Ovary (tissue), 9 donors: ENCODE measurements around the gene MVB12A. TPM values are rescaled to one million over a fixed set of nuclear protein-coding genes. Genes with fewer than 3 reads are reported as not detected.

Experiments used
- DNase-seq, 5 donors: peaks; one replicate each; pipeline ENCODE4 v3.0.0-alpha.2; 2019 to 2020
- H3K27ac ChIP-seq, 2 donors: fragments of 200-600 bp; one replicate each; pipeline versions ENCODE4 v1.5.1 to v1.8.0; 2019 to 2022
- H3K27me3 ChIP-seq: fragments of 200-600 bp; one replicate; pipeline ENCODE4 v1.8.0; 2022
- H3K36me3 ChIP-seq: fragments of 200-600 bp; sonication (generic); one replicate; pipeline ENCODE4 v1.5.1; 2019
- H3K4me1 ChIP-seq: one replicate; pipeline ENCODE4 v1.8.1; 2013; ENCODE audit warnings: mild to moderate bottlenecking, moderate library complexity; ENCODE audit not compliant: insufficient read depth
- H3K4me3 ChIP-seq: fragments of 200-600 bp; sonication (generic); one replicate; pipeline ENCODE4 v1.5.1; 2017
- H3K9me3 ChIP-seq, 2 donors: fragments of 200-600 bp in 1 of 2; sonication (generic) in 1 of 2; one replicate each; pipeline versions ENCODE4 v1.5.1 to v1.8.1; 2013 to 2019; ENCODE audit warnings: mild to moderate bottlenecking in 1 of 2, moderate library complexity in 1 of 2
- EP300 ChIP-seq: sonication (generic); formaldehyde crosslinking; IDR thresholded peaks from one replicate; pipeline ENCODE4 v1.6.1; 2017; ENCODE audit warnings: antibody characterized with exemption
- POLR2A ChIP-seq: fragments of 450-650 bp; IDR thresholded peaks from one replicate; pipeline ENCODE4 v1.6.1; 2017; ENCODE audit warnings: antibody characterized with exemption, mild to moderate bottlenecking, moderate library complexity
- WGBS, 3 donors: extraction: QIAGEN DNeasy Blood & Tissue Kit in 1 of 3; methylation state at CpG; one replicate each; pipeline versions ENCODE4 v1.1.5 to v1.1.7; 2013 to 2017; 5-methylcytosine and 5-hydroxymethylcytosine counted together
- intact Hi-C, 4 donors: fragments of 100-400 bp; cut with DNase I; formaldehyde crosslinking; loops; one replicate each; pipeline versions ENCODE4 v1.11.0 to v1.15.1; 2022 to 2023
- polyA plus RNA-seq, 2 donors: library from polyadenylated mRNA; stranded (reverse); fragments of 200-250 nt in 1 of 2; fragments of 350-450 nt in 1 of 2; fragmentation: Illumina TruSeq in 1 of 2; extraction: RNeasy Lipid Tissue Mini Kit (QIAGEN cat#74804) in 1 of 2; gene quantifications; one replicate each; pipeline ENCODE4 v1.2.3, GENCODE V29; 2013 to 2014
- total RNA-seq, 7 donors: library from RNA; depleted of rRNA in 2 of 7; stranded (reverse); fragments of >200 nt in 2 of 7; fragmentation: NEBNext Ultra II Directional in 3 of 7; extraction: Animal tissue kit (Norgen Biotek cat#: 25700) in 3 of 7; gene quantifications; one replicate each; pipeline versions ENCODE4 v1.1.0 to v1.2.4, GENCODE V29; 2016 to 2023
- TF ChIP-seq, protein P1 (sequence below), 3 donors: fragments of 450-650 bp in 2 of 3; fragments of 200-600 bp in 1 of 3; IDR thresholded peaks; one replicate each; pipeline versions ENCODE4 v1.5.1 to v1.8.0; 2016 to 2022; ENCODE audit warnings: antibody characterized with exemption in 3 of 3, mild to moderate bottlenecking in 1 of 3
- donor health status: DM: no; HTN: no; CAD: no; lungs with moderate emphysema.
- donor health status: DM: no; HTN: no; CAD: no.
- donor health status: Bipolar disorder and iron deficiency.
- donor health status: DM: yes; HTN: yes; CAD: no.
- donor health status: DM: no; HTN: no; CAD: no.
- donor health status: DM: yes; HTN: yes; CAD: no.

MVB12A gene
- total and polyA plus RNA-seq, 9 donors: 7.6 to 90.4 (median 77.8) TPM

GRCh38 chr19:17451820-17452219 lies 32.0 kb downstream of the MVB12A start:
- peaks cover 4% of the 10 kb centered on the region for H3K4me1 ChIP-seq
- H3K27ac ChIP-seq: no peak overlapping the region
- no peak overlapping the region for H3K4me3 ChIP-seq
- no peaks in the 10 kb centered on the region for H3K27me3 ChIP-seq
- no peak for DNase-seq
- 85 to 91% (median 87%) methylated on average over 4 of the region's 4 CpGs for WGBS, 3 donors
- intact Hi-C loops: no loop called here
- no peak for TF ChIP-seq EP300
- TF ChIP-seq, protein P1, sequence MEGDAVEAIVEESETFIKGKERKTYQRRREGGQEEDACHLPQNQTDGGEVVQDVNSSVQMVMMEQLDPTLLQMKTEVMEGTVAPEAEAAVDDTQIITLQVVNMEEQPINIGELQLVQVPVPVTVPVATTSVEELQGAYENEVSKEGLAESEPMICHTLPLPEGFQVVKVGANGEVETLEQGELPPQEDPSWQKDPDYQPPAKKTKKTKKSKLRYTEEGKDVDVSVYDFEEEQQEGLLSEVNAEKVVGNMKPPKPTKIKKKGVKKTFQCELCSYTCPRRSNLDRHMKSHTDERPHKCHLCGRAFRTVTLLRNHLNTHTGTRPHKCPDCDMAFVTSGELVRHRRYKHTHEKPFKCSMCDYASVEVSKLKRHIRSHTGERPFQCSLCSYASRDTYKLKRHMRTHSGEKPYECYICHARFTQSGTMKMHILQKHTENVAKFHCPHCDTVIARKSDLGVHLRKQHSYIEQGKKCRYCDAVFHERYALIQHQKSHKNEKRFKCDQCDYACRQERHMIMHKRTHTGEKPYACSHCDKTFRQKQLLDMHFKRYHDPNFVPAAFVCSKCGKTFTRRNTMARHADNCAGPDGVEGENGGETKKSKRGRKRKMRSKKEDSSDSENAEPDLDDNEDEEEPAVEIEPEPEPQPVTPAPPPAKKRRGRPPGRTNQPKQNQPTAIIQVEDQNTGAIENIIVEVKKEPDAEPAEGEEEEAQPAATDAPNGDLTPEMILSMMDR (IDR thresholded peaks at IDR 0.05): no peak
- no peaks in the 10 kb centered on the region for H3K9me3 ChIP-seq
- H3K36me3 ChIP-seq: no peaks in the 10 kb centered on the region

GRCh38 chr19:17454576-17455071 lies 34.8 kb downstream of the MVB12A start:
- no peak for DNase-seq
- H3K4me1 ChIP-seq: peaks cover 3% of the 10 kb centered on the region
- intact Hi-C loops: no loop called here
- no peak overlapping the region for H3K27ac ChIP-seq
- no peaks in the 10 kb centered on the region for H3K9me3 ChIP-seq
- no peaks in the 10 kb centered on the region for H3K36me3 ChIP-seq
- TF ChIP-seq, protein P1 (IDR thresholded peaks at IDR 0.05): no peak
- TF ChIP-seq POLR2A (no peak), EP300 (no peak)
- WGBS, 3 donors: 3 to 5% (median 4%) methylated on average over 13 of the region's 13 CpGs
- H3K4me3 ChIP-seq: no peak overlapping the region
- no peaks in the 10 kb centered on the region for H3K27me3 ChIP-seq

DNA sequence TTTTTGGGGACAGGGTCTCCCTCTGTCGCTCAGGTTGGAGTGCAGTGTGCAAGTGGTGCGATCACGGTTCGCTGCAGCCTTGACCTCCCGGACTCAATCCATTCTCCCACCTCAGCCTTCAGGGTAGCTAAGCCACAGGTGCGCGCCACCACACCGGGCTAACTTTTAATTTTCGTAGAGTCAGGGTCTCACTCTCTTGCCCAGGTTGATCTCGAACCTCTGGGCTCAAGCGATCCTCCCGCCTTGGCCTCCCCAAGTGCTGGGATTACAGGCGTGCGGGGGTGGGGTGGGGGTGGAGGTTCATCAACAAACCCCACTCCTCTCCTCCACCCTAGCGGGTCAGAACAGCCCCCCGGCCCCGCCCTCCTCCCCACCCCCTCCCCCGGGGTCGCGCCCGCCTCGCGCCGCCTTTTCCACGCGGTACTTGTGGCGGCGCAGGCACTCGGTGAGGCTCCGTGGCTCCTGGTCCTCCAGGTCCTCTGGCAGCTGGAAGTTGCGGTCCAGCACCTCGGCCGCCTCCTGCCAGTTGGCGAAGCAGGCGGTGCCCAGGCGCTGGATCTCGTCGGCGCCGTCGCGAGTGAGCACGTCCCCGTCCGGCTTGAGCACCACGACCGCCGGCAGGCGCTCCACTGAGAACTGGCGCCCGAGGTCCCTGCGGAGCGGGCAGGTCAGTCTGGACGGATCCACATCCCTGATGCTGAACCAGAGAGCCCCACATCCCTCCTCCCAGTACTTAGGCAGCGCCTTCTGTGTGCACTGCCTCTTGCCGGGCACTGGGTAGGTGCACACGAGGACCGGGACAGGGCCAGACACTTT lies 35.7 kb downstream of the MVB12A start:
- intact Hi-C loops: no loop called here

GRCh38 chr19:17456127-17456526 lies 36.3 kb downstream of the MVB12A start:
- H3K4me1 ChIP-seq: peaks cover 3% of the 10 kb centered on the region
- intact Hi-C loops: no loop called here
- no peaks in the 10 kb centered on the region for H3K36me3 ChIP-seq
- no peak for DNase-seq
- H3K9me3 ChIP-seq: no peaks in the 10 kb centered on the region
- no peak overlapping the region for H3K4me3 ChIP-seq
- TF ChIP-seq, protein P1 (IDR thresholded peaks at IDR 0.05): no peak
- TF ChIP-seq POLR2A: no peak
- TF ChIP-seq EP300: no peak
- WGBS, 3 donors: 76 to 83% (median 78%) methylated on average over 11 of the region's 11 CpGs
- H3K27ac ChIP-seq: no peak overlapping the region
- no peaks in the 10 kb centered on the region for H3K27me3 ChIP-seq

More for the DNA sequence above, 35.7 kb downstream of the MVB12A start:
- no peak overlapping the region for H3K27ac ChIP-seq
- no peaks in the 10 kb centered on the region for H3K27me3 ChIP-seq
- peaks cover 3% of the 10 kb centered on the region for H3K4me1 ChIP-seq
- no peak overlapping the region for H3K4me3 ChIP-seq
- no peaks in the 10 kb centered on the region for H3K36me3 ChIP-seq
- H3K9me3 ChIP-seq: no peaks in the 10 kb centered on the region
- TF ChIP-seq, protein P1 (IDR thresholded peaks at IDR 0.05): no peak
- TF ChIP-seq POLR2A: no peak
- TF ChIP-seq EP300: no peak
- no peak for DNase-seq
- 19 to 26% (median 20%) methylated on average over 44 to 58 of the region's 58 CpGs for WGBS, 3 donors
